ENCODE measurements around the gene GGACT.
A peak's percentile ranks its signal among the peaks of the same experiment; 100 is the strongest.
"Not testable (repeated sequence)": the region's sequence is repeated elsewhere in the genome, so short reads cannot be mapped to it uniquely, and the experiment has no call there.

Gene GGACT

GRCh38 chr13:100588331-100589177, at the start of gene GGACT:
GGACT (minus strand) TSS chr13:100588789; CDS start chr13:100532591, 56,198 bp downstream.
- peak; percentile 38 for DNase-seq (ENCODE audit: low read depth)

GRCh38 chr13:100637796-100638195, 49.2 kb upstream of the GGACT start:
- DNase-seq (ENCODE audit: low read depth): no peak

- no peak for DNase-seq (ENCODE audit: low read depth)
Measured at GRCh38 chr13:100637380-100637779, 48.8 kb upstream of the GGACT start.

GRCh38 chr13:100636441-100636840, 47.9 kb upstream of the GGACT start:
- DNase-seq (ENCODE audit: low read depth): no peak

GRCh38 chr13:100636004-100636403, 47.4 kb upstream of the GGACT start:
- DNase-seq (ENCODE audit: low read depth): no peak

GRCh38 chr13:100634696-100635095, 46.1 kb upstream of the GGACT start:
- DNase-seq (ENCODE audit: low read depth): no peak

GRCh38 chr13:100633461-100633860, 44.9 kb upstream of the GGACT start:
- DNase-seq (ENCODE audit: low read depth): peak; percentile 74

GRCh38 chr13:100630555-100630954, 42.0 kb upstream of the GGACT start:
- no peak for DNase-seq (ENCODE audit: low read depth)

- no peak for DNase-seq (ENCODE audit: low read depth)
Measured at GRCh38 chr13:100627120-100627519, 38.5 kb upstream of the GGACT start.

- no peak for DNase-seq (ENCODE audit: low read depth)
Measured at GRCh38 chr13:100625447-100625846, 36.9 kb upstream of the GGACT start.

GRCh38 chr13:100620792-100621191, 32.2 kb upstream of the GGACT start:
- no peak for DNase-seq (ENCODE audit: low read depth)

GRCh38 chr13:100619940-100620339, 31.4 kb upstream of the GGACT start:
- DNase-seq (ENCODE audit: low read depth): no peak

GRCh38 chr13:100618897-100619296, 30.3 kb upstream of the GGACT start:
- DNase-seq (ENCODE audit: low read depth): not testable (repeated sequence)

GRCh38 chr13:100613031-100613430, 24.4 kb upstream of the GGACT start:
- DNase-seq (ENCODE audit: low read depth): no peak

GRCh38 chr13:100611678-100612492, 23.3 kb upstream of the GGACT start:
- DNase-seq (ENCODE audit: low read depth): no peak

- DNase-seq (ENCODE audit: low read depth): no peak
Measured at GRCh38 chr13:100610391-100611347, 22.1 kb upstream of the GGACT start.

GRCh38 chr13:100608906-100609305, 20.3 kb upstream of the GGACT start:
- no peak for DNase-seq (ENCODE audit: low read depth)

GRCh38 chr13:100608489-100608888, 19.9 kb upstream of the GGACT start:
- no peak for DNase-seq (ENCODE audit: low read depth)

GRCh38 chr13:100604918-100605710, 16.5 kb upstream of the GGACT start:
- DNase-seq (ENCODE audit: low read depth): no peak

GRCh38 chr13:100602493-100603111, 14.0 kb upstream of the GGACT start:
- DNase-seq (ENCODE audit: low read depth): no peak

GRCh38 chr13:100601716-100602115, 13.1 kb upstream of the GGACT start:
- DNase-seq (ENCODE audit: low read depth): no peak
